WTC11 (cell line): Measurements from ENCODE around the gene GABBR2.

Experiments used
- CTCF ChIP-seq: fragments of 200-600 bp; IDR thresholded peaks from 2 replicates; pipeline ENCODE4 v1.8.0; 2022; ENCODE audit warnings: antibody characterized with exemption
- ZNF121 ChIP-seq: sonication (generic); formaldehyde crosslinking; IDR thresholded peaks from 2 replicates; pipeline ENCODE4 v1.8.0; 2023; ENCODE audit warnings: missing genetic modification reagents

GRCh38 chr9:98396656-98397055 lies 312.1 kb downstream of the GABBR2 start:
- no peak for TF ChIP-seq ZNF121
- TF ChIP-seq CTCF: no peak
